IMR-90 (cell line): ENCODE data around the gene CHCT1. TPM values are rescaled to one million over a fixed set of nuclear protein-coding genes. Genes with fewer than 3 reads are reported as not detected.
A peak's percentile ranks its signal among the peaks of the same experiment; 100 is the strongest.

Experiments used
- CHD1 ChIP-seq: IDR thresholded peaks from 2 replicates; pipeline ENCODE4 v1.6.1; 2012; ENCODE audit warnings: low read depth, low read length, improper control_type of control experiment
- CTCF ChIP-seq: conservative IDR thresholded peaks from 2 replicates; pipeline ENCODE4 v1.5.1; 2012; ENCODE audit warnings: mild to moderate bottlenecking, low read depth, low read length, improper control_type of control experiment
- POLR2A ChIP-seq: IDR thresholded peaks from 2 replicates; pipeline ENCODE4 v1.6.1; 2012; ENCODE audit warnings: mild to moderate bottlenecking, low read depth, low read length
- polyA plus RNA-seq, 3 experiments: library from polyadenylated mRNA; depleted of rRNA; stranded (reverse); fragments of >200 nt; gene quantifications; 2 replicates each; pipeline ENCODE4 v1.2.3, GENCODE V29; 2012; ENCODE audit warnings: low replicate concordance in 1 of 3
- total RNA-seq: library from RNA; depleted of rRNA; stranded (reverse); fragments of >200 nt; gene quantifications from 2 replicates; pipeline ENCODE4 v1.2.3, GENCODE V29; 2012

Gene CHCT1
- total and polyA plus RNA-seq, 2 of the 4 experiments (the other 2 are of a cell fraction), result not detected

DNA sequence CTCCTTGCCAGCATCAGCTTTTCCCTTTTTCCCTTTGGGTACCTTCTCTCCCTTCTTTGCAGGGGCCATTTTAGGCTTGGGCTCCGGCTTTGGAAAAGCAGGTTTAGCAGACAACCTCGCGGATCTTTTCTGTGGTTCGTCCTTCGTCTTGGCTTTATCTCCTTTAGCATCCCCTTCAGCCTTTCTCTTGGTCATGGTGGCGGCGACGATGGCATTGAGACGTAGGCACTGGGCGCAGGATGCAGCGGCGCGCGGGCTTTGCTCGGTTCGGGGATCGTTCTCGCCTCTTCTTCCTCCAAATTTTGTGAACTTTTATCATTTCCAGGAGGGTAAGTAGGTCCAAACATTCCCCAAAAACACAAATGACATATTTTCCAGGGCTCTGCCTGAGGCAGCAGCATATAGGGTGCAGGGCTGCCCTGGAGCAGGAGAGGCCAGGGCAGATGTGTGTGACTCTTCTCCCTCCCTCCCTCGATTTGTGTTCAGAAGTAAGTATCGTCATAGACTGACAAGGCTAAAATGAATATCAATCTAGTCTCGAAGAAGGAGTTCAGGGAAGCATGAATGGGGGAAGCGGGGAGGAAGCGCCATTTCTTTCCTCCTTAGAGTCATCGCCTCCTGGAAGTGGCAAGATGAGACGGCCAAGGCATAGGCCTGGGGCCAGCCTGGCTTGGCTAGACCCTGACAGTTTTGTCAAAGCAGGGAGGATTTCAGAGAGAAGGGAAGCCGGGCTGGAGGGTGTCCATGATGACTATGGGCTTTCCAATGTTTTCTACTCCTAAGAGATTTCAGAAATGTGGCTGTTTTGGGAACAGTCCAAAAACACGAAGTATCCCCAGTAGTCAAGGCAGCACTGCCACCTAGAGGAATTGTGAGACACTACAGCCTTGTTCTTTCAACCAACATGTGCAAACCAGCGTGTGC, 13.2 kb downstream of the CHCT1 start (continued):
- peak; percentile 98 for TF ChIP-seq CTCF
- peak; percentile 49; the same call in 1 of the 2 replicates for TF ChIP-seq POLR2A
- no peak; the same call in 1 of the 2 replicates for TF ChIP-seq CHD1
